SK-N-SH (cell line): ENCODE data around the gene SLC26A8. TPM values are rescaled to one million over a fixed set of nuclear protein-coding genes. Genes with fewer than 3 reads are reported as not detected.

Source experiments
- CTCF ChIA-PET: fragments of 300-600, 350-600 bp; formaldehyde crosslinking; extraction: SDS; loops from one replicate; lab custom pipeline; 2021; lab: Yijun Ruan, JAX
- POLR2A ChIA-PET: fragments of 350-600 bp; sonication (Branson Sonifier 250); formaldehyde crosslinking; extraction: SDS; loops from one replicate; lab custom pipeline; 2020; ENCODE audit warnings: antibody characterized with exemption, inconsistent platforms; lab: Yijun Ruan, JAX
- DNase-seq: peaks from one replicate; pipeline ENCODE4 v3.0.0; 2012
- H2AFZ ChIP-seq: fragments of 200-600 bp; sonication (generic); 2 replicates; pipeline ENCODE4 v1.8.1; 2016; ENCODE audit warnings: antibody characterized with exemption, mild to moderate bottlenecking, low read depth
- H3F3A ChIP-seq: fragments of 200-600 bp; sonication (generic); replicated peaks from 2 replicates; pipeline ENCODE3; 2016; ENCODE audit warnings: antibody characterized with exemption, mild to moderate bottlenecking; ENCODE audit not compliant: insufficient read depth
- H3K27ac ChIP-seq, 2 experiments: fragments of 200-500 bp in 1 of 2; fragments of 200-600 bp in 1 of 2; sonication (Bioruptor generic) in 1 of 2; sonication (generic), shearing (Covaris generic) in 1 of 2; 2 replicates each; pipeline versions ENCODE4 v1.5.1 to v1.6.1; 2014 to 2016; ENCODE audit warnings: low read depth in 2 of 2, inconsistent platforms in 1 of 2, low read length in 1 of 2, mild to moderate bottlenecking in 1 of 2, mixed read lengths in 1 of 2
- H3K27me3 ChIP-seq: fragments of 200-600 bp; sonication (generic), shearing (Covaris generic); 2 replicates; pipeline ENCODE4 v1.6.1; 2016; ENCODE audit warnings: mixed run types; ENCODE audit not compliant: insufficient read depth
- H3K36me3 ChIP-seq, 2 experiments: fragments of 200-500 bp in 1 of 2; fragments of 200-600 bp in 1 of 2; sonication (Bioruptor generic) in 1 of 2; sonication (generic) in 1 of 2; replicated peaks in 1 of 2; 2 replicates each; pipeline versions ENCODE3 to v1.5.1; 2014 to 2016; ENCODE audit warnings: low read length in 1 of 2, mild to moderate bottlenecking in 1 of 2; ENCODE audit not compliant: insufficient read depth in 2 of 2, control insufficient read depth in 1 of 2
- H3K4me1 ChIP-seq, 2 experiments: fragments of 200-500 bp in 1 of 2; fragments of 200-600 bp in 1 of 2; sonication (Bioruptor generic) in 1 of 2; sonication (generic), shearing (Covaris generic) in 1 of 2; 2 replicates each; pipeline versions ENCODE4 v1.5.1 to v1.6.1; 2014 to 2016; ENCODE audit warnings: low read depth in 1 of 2, low read length in 1 of 2, mixed run types in 1 of 2; ENCODE audit not compliant: insufficient read depth in 2 of 2, control insufficient read depth in 1 of 2
- H3K4me2 ChIP-seq: fragments of 200-600 bp; sonication (generic), shearing (Covaris generic); 2 replicates; pipeline ENCODE4 v1.6.1; 2017; ENCODE audit warnings: mixed run types
- H3K4me3 ChIP-seq, 2 experiments: fragments of 200-500 bp in 1 of 2; fragments of 200-600 bp in 1 of 2; sonication (Bioruptor generic) in 1 of 2; sonication (generic), shearing (Covaris generic) in 1 of 2; 2 replicates each; pipeline versions ENCODE4 v1.5.1 to v1.8.1; 2014 to 2016; ENCODE audit warnings: low read depth in 2 of 2, inconsistent platforms in 1 of 2, low read length in 1 of 2, mild to moderate bottlenecking in 1 of 2, mixed read lengths in 1 of 2, moderate library complexity in 1 of 2
- H3K79me2 ChIP-seq: fragments of 200-600 bp; sonication (generic); 2 replicates; pipeline ENCODE4 v1.8.1; 2017; ENCODE audit warnings: mild to moderate bottlenecking; ENCODE audit not compliant: insufficient read depth
- H3K9ac ChIP-seq: fragments of 200-600 bp; sonication (generic); 2 replicates; pipeline ENCODE4 v1.6.1; 2017; ENCODE audit warnings: mixed run types
- H3K9me2 ChIP-seq: fragments of 200-600 bp; sonication (generic); 2 replicates; pipeline ENCODE4 v1.6.1; 2017; ENCODE audit warnings: mixed run types
- H3K9me3 ChIP-seq: fragments of 200-600 bp; sonication (generic); 2 replicates; pipeline ENCODE4 v1.6.1; 2017; ENCODE audit warnings: mixed run types, mild to moderate bottlenecking, moderate library complexity
- H4K20me1 ChIP-seq: fragments of 200-600 bp; sonication (generic); 2 replicates; pipeline ENCODE4 v1.6.1; 2017; ENCODE audit warnings: mild to moderate bottlenecking, mixed run types; ENCODE audit not compliant: insufficient read depth
- CHD2 ChIP-seq: fragments of 150-350 bp; IDR thresholded peaks from 2 replicates; pipeline ENCODE4 v1.6.1; 2018; ENCODE audit warnings: low read length; ENCODE audit not compliant: partially characterized antibody
- CTCF ChIP-seq: fragments of 200-600 bp; sonication (generic); IDR thresholded peaks from 2 replicates; pipeline ENCODE4 v1.6.1; 2017; ENCODE audit warnings: antibody characterized with exemption, mild to moderate bottlenecking, moderate library complexity
- ELF1 ChIP-seq: IDR thresholded peaks from 2 replicates; pipeline ENCODE4 v1.4.0; 2012
- EZH2phosphoT487 ChIP-seq: fragments of 200-600 bp; sonication (generic); IDR thresholded peaks from 2 replicates; pipeline ENCODE4 v1.6.1; 2017; ENCODE audit warnings: low read depth, mixed run types, mild to moderate bottlenecking, antibody characterized with exemption, moderate library complexity, borderline replicate concordance
- FOSL2 ChIP-seq: IDR thresholded peaks from 2 replicates; pipeline ENCODE4 v1.4.0; 2012; ENCODE audit warnings: low read depth, mild to moderate bottlenecking, moderate library complexity, borderline replicate concordance
- FOXJ3 ChIP-seq: sonication (generic); formaldehyde crosslinking; IDR thresholded peaks from 2 replicates; pipeline ENCODE4 v1.5.1; 2020; ENCODE audit warnings: mild to moderate bottlenecking, missing genetic modification reagents
- GATA2 ChIP-seq: sonication (generic); formaldehyde crosslinking; IDR thresholded peaks from 2 replicates; pipeline ENCODE4 v1.5.0; 2020; ENCODE audit warnings: mild to moderate bottlenecking, missing genetic modification reagents
- IRF3 ChIP-seq: fragments of 150-350 bp; IDR thresholded peaks from 2 replicates; pipeline ENCODE4 v1.6.1; 2016; ENCODE audit warnings: mild to moderate bottlenecking, low read depth, low read length
- JUND ChIP-seq: IDR thresholded peaks from 2 replicates; pipeline ENCODE4 v1.4.0; 2012
- MXI1 ChIP-seq: IDR thresholded peaks from 2 replicates; pipeline ENCODE4 v1.6.1; 2012; ENCODE audit warnings: mild to moderate bottlenecking, low read depth, low read length, improper control_type of control experiment
- NFIC ChIP-seq: IDR thresholded peaks from 2 replicates; pipeline ENCODE4 v1.4.0; 2012; ENCODE audit warnings: borderline replicate concordance
- PBX3 ChIP-seq: IDR thresholded peaks from 2 replicates; pipeline ENCODE4; 2012
- POLR2AphosphoS5 ChIP-seq: IDR thresholded peaks from 2 replicates; pipeline ENCODE4 v1.6.1; 2012; ENCODE audit warnings: low read depth, low read length
- RAD21 ChIP-seq: IDR thresholded peaks from 2 replicates; pipeline ENCODE4 v1.6.1; 2012; ENCODE audit warnings: mild to moderate bottlenecking, low read length
- RFX5 ChIP-seq: IDR thresholded peaks from 2 replicates; pipeline ENCODE4 v1.6.1; 2012; ENCODE audit warnings: mild to moderate bottlenecking, improper control_type of control experiment, low read length
- SMC3 ChIP-seq: IDR thresholded peaks from 2 replicates; pipeline ENCODE4 v1.6.1; 2012; ENCODE audit warnings: low read depth, low read length, improper control_type of control experiment
- TAF1 ChIP-seq: IDR thresholded peaks from 2 replicates; pipeline ENCODE4 v1.6.1; 2012; ENCODE audit warnings: low read depth, mild to moderate bottlenecking, low read length, moderate library complexity, borderline replicate concordance
- TCF12 ChIP-seq: IDR thresholded peaks from 2 replicates; pipeline ENCODE4 v1.4.0; 2012
- TEAD4 ChIP-seq: IDR thresholded peaks from 2 replicates; pipeline ENCODE4 v1.4.0; 2012; ENCODE audit warnings: mild to moderate bottlenecking, borderline replicate concordance; ENCODE audit not compliant: insufficient read depth
- USF2 ChIP-seq: fragments of 150-350 bp; IDR thresholded peaks from 2 replicates; pipeline ENCODE4 v1.6.1; 2017; ENCODE audit warnings: antibody characterized with exemption, low read length, low read depth, borderline replicate concordance
- WGBS: methylation state at CpG from one replicate; pipeline ENCODE4 v1.1.6; 2017; ENCODE audit warnings: low lambda C conversion rate; 5-methylcytosine and 5-hydroxymethylcytosine counted together
- polyA plus RNA-seq, 3 experiments: library from polyadenylated mRNA; depleted of rRNA; stranded (reverse); fragments of >200 nt; gene quantifications; 2 replicates each; pipeline ENCODE4 v1.2.3, GENCODE V29; 2012

Gene SLC26A8
- polyA plus RNA-seq, 1 of the 3 experiments (the other 2 are of a cell fraction), result not detected

- Histone ChIP-seq H3K36me3 (peaks cover 14 to 24% of the 10 kb centered on the region in 2 experiments), H2AFZ (no peak overlapping the region), H4K20me1 (peaks cover 7% of the 10 kb centered on the region), H3K27me3 (no peaks in the 10 kb centered on the region), H3K4me3 (no peak overlapping the region), H3K27ac (no peak overlapping the region), H3K9me2 (no peaks in the 10 kb centered on the region), H3K9me3 (no peaks in the 10 kb centered on the region), H3F3A (no peaks in the 10 kb centered on the region), H3K4me2 (no peak overlapping the region), H3K9ac (no peak overlapping the region), H3K79me2 (peaks cover 66% of the 10 kb centered on the region), H3K4me1 (peaks cover 16 to 34% of the 10 kb centered on the region in 2 experiments; a peak in 3 of 4 replicates)
- ChIA-PET CTCF (interaction anchor here (0.9 to 6.3 kb wide), 3 partner anchors 9 to 40 kb away, joined by 3 to 29 read pairs (median 4); no protein-coding TSS in a partner anchor), POLR2A (no interaction called here)
- DNase-seq, result no peak
- WGBS, result 90% methylated on average over 1 of the region's 1 CpG
- no peak for TF ChIP-seq FOSL2
- no peak for TF ChIP-seq RFX5
- TF ChIP-seq TCF12, result no peak
- TF ChIP-seq POLR2AphosphoS5, result no peak
- no peak for TF ChIP-seq NFIC
- no peak for TF ChIP-seq PBX3
- no peak for TF ChIP-seq MXI1
- no peak for TF ChIP-seq USF2
- TF ChIP-seq TEAD4, result no peak
- no peak for TF ChIP-seq IRF3
Observed at GRCh38 chr6:36056178-36056577, 31.7 kb upstream of the SLC26A8 start.

GRCh38 chr6:36054956-36055355, 30.5 kb upstream of the SLC26A8 start:
- Histone ChIP-seq H3K4me1 (peaks cover 16 to 34% of the 10 kb centered on the region in 2 experiments; a peak in 3 of 4 replicates), H3K4me3 (no peak overlapping the region), H3K9ac (no peak overlapping the region), H4K20me1 (peaks cover 16% of the 10 kb centered on the region), H3K4me2 (no peak overlapping the region), H3K9me3 (no peaks in the 10 kb centered on the region), H3K36me3 (peaks cover 7 to 16% of the 10 kb centered on the region in 2 experiments), H3K79me2 (peaks cover 76% of the 10 kb centered on the region), H2AFZ (no peak overlapping the region), H3F3A (no peaks in the 10 kb centered on the region), H3K27me3 (no peaks in the 10 kb centered on the region), H3K9me2 (no peaks in the 10 kb centered on the region), H3K27ac (peak overlapping the region in 1 of 2 experiments; percentile 34; a peak in 1 of 4 replicates)
- DNase-seq, result no peak
- WGBS, result 77% methylated on average over 2 of the region's 2 CpGs
- POLR2A ChIA-PET, result no interaction called here
- CTCF ChIA-PET, result interaction anchor here (6.3 kb wide), 1 partner anchor 41 kb away, joined by 29 read pairs; no protein-coding TSS in a partner anchor
- TF ChIP-seq SMC3, result no peak
- no peak for TF ChIP-seq JUND
- TF ChIP-seq CHD2, result no peak
- no peak for TF ChIP-seq GATA2
- TF ChIP-seq CTCF, result no peak
- no peak for TF ChIP-seq PBX3
- TF ChIP-seq TAF1, result no peak
- no peak for TF ChIP-seq TCF12
- no peak for TF ChIP-seq MXI1
- TF ChIP-seq EZH2phosphoT487, result no peak
- no peak for TF ChIP-seq ELF1
- no peak for TF ChIP-seq RAD21
- TF ChIP-seq FOXJ3 (CRISPR knock-in tag), result no peak
